Endothelial cell (in vitro differentiated cells): ENCODE results near the gene CTCF. TPM values are rescaled to one million over a fixed set of nuclear protein-coding genes. Genes with fewer than 3 reads are reported as not detected.
A peak's percentile ranks its signal among the peaks of the same experiment; 100 is the strongest.

ENCODE experiments used
- DNase-seq: peaks from one replicate; pipeline ENCODE4 v3.0.0; 2021; ENCODE audit warnings: low spot score
- H3K27ac Mint-ChIP-seq: one replicate; pipeline ENCODE4 v1.8.0; 2021; ENCODE audit warnings: mixed read lengths, inconsistent platforms; ENCODE audit not compliant: unreplicated experiment
- H3K27me3 Mint-ChIP-seq: one replicate; pipeline ENCODE4 v1.8.0; 2021; ENCODE audit warnings: mild to moderate bottlenecking, moderate library complexity, mixed read lengths, inconsistent platforms; ENCODE audit not compliant: unreplicated experiment
- H3K36me3 Mint-ChIP-seq: one replicate; pipeline ENCODE4 v1.8.0; 2021; ENCODE audit warnings: mild to moderate bottlenecking, low read depth, mixed read lengths, inconsistent platforms; ENCODE audit not compliant: unreplicated experiment
- H3K4me1 Mint-ChIP-seq: one replicate; pipeline ENCODE4 v1.8.0; 2021; ENCODE audit warnings: mild to moderate bottlenecking, mixed read lengths, inconsistent platforms; ENCODE audit not compliant: unreplicated experiment
- H3K4me3 Mint-ChIP-seq: one replicate; pipeline ENCODE4 v1.8.0; 2021; ENCODE audit warnings: mild to moderate bottlenecking, mixed read lengths, inconsistent platforms; ENCODE audit not compliant: unreplicated experiment
- H3K9me3 Mint-ChIP-seq: one replicate; pipeline ENCODE4 v1.8.0; 2021; ENCODE audit warnings: mixed read lengths, inconsistent platforms; ENCODE audit not compliant: unreplicated experiment
- CTCF ChIP-seq: fragments of 200-600 bp; sonication (generic); IDR thresholded peaks from one replicate; pipeline ENCODE4 v1.5.0; 2021; ENCODE audit warnings: antibody characterized with exemption; ENCODE audit not compliant: unreplicated experiment
- total RNA-seq: library from RNA; stranded (reverse); fragmentation: NEBNext Ultra II Directional; extraction: Animal tissue kit (Norgen Biotek cat#: 25700); gene quantifications from one replicate; pipeline ENCODE4 v1.2.1, GENCODE V29; 2021; ENCODE audit not compliant: unreplicated experiment

The CTCF gene
- total RNA-seq, 1 donor from 2014 or later = 40.1 TPM

- Mint-ChIP-seq H3K4me1 (peaks cover 44% of the 10 kb centered on the region), H3K27me3 (peaks cover 34% of the 10 kb centered on the region), H3K4me3 (peak overlapping the region; percentile 56), H3K36me3 (peaks cover 55% of the 10 kb centered on the region), H3K9me3 (no peaks in the 10 kb centered on the region), H3K27ac (no peak overlapping the region)
- no peak for DNase-seq
- TF ChIP-seq CTCF = no peak
Measured at GRCh38 chr16:67544844-67545664, 17.3 kb upstream of the CTCF start.

DNA sequence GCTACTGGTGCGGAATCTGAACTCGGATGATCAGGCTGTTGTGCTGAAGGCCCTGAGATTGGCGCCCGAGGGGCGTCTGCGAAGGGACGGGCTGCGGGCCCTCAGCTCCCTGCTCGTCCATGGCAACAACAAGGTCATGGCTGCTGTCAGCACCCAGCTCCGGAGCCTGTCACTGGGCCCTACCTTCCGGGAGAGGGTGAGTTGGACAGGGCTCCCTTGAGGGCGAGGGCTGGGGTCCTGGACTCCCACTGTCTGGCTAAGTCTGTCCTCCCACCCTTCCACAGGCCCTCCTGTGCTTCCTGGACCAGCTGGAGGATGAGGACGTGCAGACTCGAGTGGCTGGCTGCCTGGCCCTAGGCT lies 16.7 kb upstream of the CTCF start:
- TF ChIP-seq CTCF = no peak
- Mint-ChIP-seq H3K4me3 (no peak overlapping the region), H3K27me3 (peaks cover 31% of the 10 kb centered on the region), H3K36me3 (peaks cover 51% of the 10 kb centered on the region), H3K9me3 (no peaks in the 10 kb centered on the region), H3K4me1 (peaks cover 41% of the 10 kb centered on the region), H3K27ac (no peak overlapping the region)
- no peak for DNase-seq

DNA sequence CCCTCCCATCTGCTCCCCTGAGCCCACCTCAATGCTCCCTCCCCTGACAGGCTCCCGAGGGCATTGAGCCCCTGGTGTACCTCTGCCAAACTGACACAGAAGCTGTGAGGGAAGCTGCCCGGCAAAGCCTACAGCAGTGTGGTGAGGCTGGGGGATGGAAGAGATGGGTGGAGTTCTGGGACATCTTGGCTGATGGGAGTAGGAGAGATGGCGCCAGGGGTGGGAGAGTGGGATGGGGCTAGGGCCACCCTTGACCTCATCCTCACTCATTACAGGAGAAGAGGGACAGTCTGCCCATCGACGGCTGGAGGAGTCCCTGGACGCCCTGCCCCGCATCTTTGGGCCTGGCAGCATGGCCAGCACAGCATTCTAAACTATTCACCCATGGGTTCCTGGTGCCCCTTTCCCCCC lies 16.2 kb upstream of the CTCF start:
- H3K4me1 Mint-ChIP-seq = peaks cover 38% of the 10 kb centered on the region
- DNase-seq = no peak
- peaks cover 27% of the 10 kb centered on the region for H3K27me3 Mint-ChIP-seq
- H3K27ac Mint-ChIP-seq = peak overlapping the region; percentile 31
- H3K4me3 Mint-ChIP-seq = no peak overlapping the region
- TF ChIP-seq CTCF = no peak
- peaks cover 47% of the 10 kb centered on the region for H3K36me3 Mint-ChIP-seq
- H3K9me3 Mint-ChIP-seq = no peaks in the 10 kb centered on the region

- peak; percentile 84 for DNase-seq
- H3K27me3 Mint-ChIP-seq = peaks cover 27% of the 10 kb centered on the region
- peak overlapping the region; percentile 40 for H3K27ac Mint-ChIP-seq
- TF ChIP-seq CTCF = peak; percentile 95
- H3K36me3 Mint-ChIP-seq = peaks cover 44% of the 10 kb centered on the region
- H3K4me3 Mint-ChIP-seq = peak overlapping the region; percentile 38
- H3K9me3 Mint-ChIP-seq = no peaks in the 10 kb centered on the region
- H3K4me1 Mint-ChIP-seq = peaks cover 38% of the 10 kb centered on the region
Measured at GRCh38 chr16:67546761-67547422, 15.4 kb upstream of the CTCF start.
